ENCODE measurements around the gene CUEDC1.

DNA sequence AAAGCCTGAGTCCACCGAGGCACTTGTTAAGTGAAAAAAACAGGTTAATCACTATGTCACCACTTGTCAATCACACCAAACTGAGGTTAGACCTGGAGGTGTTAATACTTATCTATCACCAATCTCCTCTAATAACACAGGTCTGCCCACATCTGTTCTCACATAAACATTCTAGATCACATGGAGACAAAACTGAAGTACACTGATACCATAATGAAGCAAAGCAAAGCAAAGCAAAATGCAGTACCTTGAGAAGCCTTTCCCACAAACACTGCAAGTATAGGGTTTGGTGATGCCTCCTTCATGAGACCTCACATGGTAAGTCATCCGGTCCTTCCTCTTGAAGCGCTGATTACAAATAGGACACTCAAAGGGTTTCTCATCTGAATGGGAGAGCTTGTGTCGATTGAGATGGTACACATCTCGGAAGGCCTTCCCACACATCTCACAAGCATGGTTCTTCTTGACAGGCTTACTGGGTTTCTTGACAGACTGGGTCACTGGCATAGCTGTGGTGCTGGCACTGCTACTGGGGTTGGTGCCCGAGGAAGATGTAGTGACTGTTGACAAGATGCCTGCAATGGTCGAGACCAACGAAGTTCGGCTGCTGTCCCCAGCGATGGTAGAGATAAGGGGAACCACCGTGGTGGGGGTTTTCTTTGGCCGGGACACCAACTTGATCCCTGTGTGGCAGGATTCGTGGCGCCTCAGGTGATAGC lies 27.4 kb upstream of the CUEDC1 start:
- no peak for TF ChIP-seq CTCF (conservative IDR thresholded peaks at IDR 0.05)
- no peak for TF ChIP-seq EZH2 (IDR thresholded peaks at IDR 0.05; ENCODE audit: low read depth)

Measured in PC-9 (cell line).